ENCODE results near the gene SPARC.

DNA sequence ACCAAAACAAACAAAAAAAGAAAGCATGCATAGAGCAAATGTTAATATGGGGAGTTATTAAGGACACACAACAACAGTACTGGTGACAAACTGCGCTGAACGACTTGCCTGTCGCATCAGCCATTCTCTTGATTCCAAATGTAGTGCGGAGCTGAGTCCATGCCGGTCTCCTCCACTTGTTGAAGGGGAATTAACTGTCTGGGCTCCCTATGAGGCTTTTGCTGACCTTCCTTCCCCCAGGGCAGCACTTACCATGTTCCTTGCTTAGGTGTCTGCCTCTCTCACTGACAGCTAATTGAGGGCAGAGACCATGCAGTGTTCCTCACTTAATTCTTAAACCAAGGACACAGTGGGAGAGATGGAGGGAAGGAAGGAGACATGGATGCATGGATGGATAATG, 54.8 kb downstream of the SPARC start:
- TF ChIP-seq RARB (CRISPR knock-in tag; IDR thresholded peaks at IDR 0.05) (no peak), ZFP3 (CRISPR knock-in tag; IDR thresholded peaks at IDR 0.05) (no peak), ISL1 (CRISPR knock-in tag; IDR thresholded peaks at IDR 0.05) (no peak)
- TF ChIP-seq, protein P1, sequence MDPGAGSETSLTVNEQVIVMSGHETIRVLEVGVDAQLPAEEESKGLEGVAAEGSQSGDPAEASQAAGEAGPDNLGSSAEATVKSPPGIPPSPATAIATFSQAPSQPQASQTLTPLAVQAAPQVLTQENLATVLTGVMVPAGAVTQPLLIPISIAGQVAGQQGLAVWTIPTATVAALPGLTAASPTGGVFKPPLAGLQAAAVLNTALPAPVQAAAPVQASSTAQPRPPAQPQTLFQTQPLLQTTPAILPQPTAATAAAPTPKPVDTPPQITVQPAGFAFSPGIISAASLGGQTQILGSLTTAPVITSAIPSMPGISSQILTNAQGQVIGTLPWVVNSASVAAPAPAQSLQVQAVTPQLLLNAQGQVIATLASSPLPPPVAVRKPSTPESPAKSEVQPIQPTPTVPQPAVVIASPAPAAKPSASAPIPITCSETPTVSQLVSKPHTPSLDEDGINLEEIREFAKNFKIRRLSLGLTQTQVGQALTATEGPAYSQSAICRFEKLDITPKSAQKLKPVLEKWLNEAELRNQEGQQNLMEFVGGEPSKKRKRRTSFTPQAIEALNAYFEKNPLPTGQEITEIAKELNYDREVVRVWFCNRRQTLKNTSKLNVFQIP (CRISPR knock-in tag; IDR thresholded peaks at IDR 0.05; ENCODE audit: borderline replicate concordance, low read depth) = no peak
